WTC11 (cell line): Measurements from ENCODE around the gene SNX2. TPM values are rescaled to one million over a fixed set of nuclear protein-coding genes. Genes with fewer than 3 reads are reported as not detected.

Experiments used
- ATAC-seq: fragments of 200-7000 bp; cut with Tn5 transposase; 2 replicates; pipeline ENCODE4 v1.10.0; 2021; ENCODE audit warnings: mild to moderate bottlenecking, moderate library complexity
- CTCF ChIA-PET: fragments of 300-600 bp; sonication (Branson Sonifier 250); formaldehyde crosslinking; loops from one replicate; lab custom pipeline; 2021; ENCODE audit warnings: antibody characterized with exemption; lab: Charles Lee
- POLR2A ChIA-PET: fragments of 350-600 bp; sonication (Branson Sonifier 250); formaldehyde crosslinking; loops from one replicate; lab custom pipeline; 2021; ENCODE audit warnings: antibody characterized with exemption; lab: Charles Lee
- DNase-seq: peaks from one replicate; pipeline ENCODE4 v3.0.0; 2021; ENCODE audit warnings: low spot score
- H3K27ac Mint-ChIP-seq: 2 replicates; pipeline ENCODE4 v1.8.0; 2021; ENCODE audit warnings: mixed read lengths
- H3K27me3 Mint-ChIP-seq: 2 replicates; pipeline ENCODE4 v1.8.0; 2021; ENCODE audit warnings: low read depth, mild to moderate bottlenecking, moderate library complexity, mixed read lengths
- H3K36me3 Mint-ChIP-seq: 2 replicates; pipeline ENCODE4 v1.8.0; 2021; ENCODE audit warnings: mixed read lengths
- H3K4me1 Mint-ChIP-seq: 2 replicates; pipeline ENCODE4 v1.8.0; 2022; ENCODE audit warnings: mixed read lengths
- H3K4me3 Mint-ChIP-seq: 2 replicates; pipeline ENCODE4 v1.8.0; 2021; ENCODE audit warnings: mild to moderate bottlenecking, moderate library complexity, mixed read lengths
- H3K9me3 Mint-ChIP-seq: 2 replicates; pipeline ENCODE4 v1.8.0; 2021; ENCODE audit warnings: mixed read lengths
- CREB1 ChIP-seq: sonication (generic); formaldehyde crosslinking; IDR thresholded peaks from 2 replicates; pipeline ENCODE4 v1.8.0; 2023; ENCODE audit warnings: mild to moderate bottlenecking, missing genetic modification reagents
- GABPB1 ChIP-seq: sonication (generic); formaldehyde crosslinking; IDR thresholded peaks from 2 replicates; pipeline ENCODE4 v1.8.1; 2023; ENCODE audit warnings: mild to moderate bottlenecking, missing genetic modification reagents
- HMGA2 ChIP-seq: fragments of 250-450 bp; sonication (Bioruptor Pico); IDR thresholded peaks from 2 replicates; pipeline ENCODE4 v1.4.0; 2021; ENCODE audit warnings: mild to moderate bottlenecking, moderate library complexity
- IRF2 ChIP-seq: sonication (generic); formaldehyde crosslinking; IDR thresholded peaks from 2 replicates; pipeline ENCODE4 v1.8.0; 2022; ENCODE audit warnings: low read depth, missing genetic modification reagents, borderline replicate concordance
- JUN ChIP-seq: sonication (generic); formaldehyde crosslinking; IDR thresholded peaks from 2 replicates; pipeline ENCODE4 v1.8.0; 2023; ENCODE audit warnings: mild to moderate bottlenecking, missing genetic modification reagents
- MYBL2 ChIP-seq: sonication (generic); formaldehyde crosslinking; IDR thresholded peaks from 2 replicates; pipeline ENCODE4 v1.8.1; 2023; ENCODE audit warnings: mild to moderate bottlenecking, moderate library complexity, missing genetic modification reagents
- NR1H2 ChIP-seq: sonication (generic); formaldehyde crosslinking; IDR thresholded peaks from 2 replicates; pipeline ENCODE4 v1.9.0; 2021; ENCODE audit warnings: mild to moderate bottlenecking, moderate library complexity, missing genetic modification reagents
- NR2C2 ChIP-seq: sonication (generic); formaldehyde crosslinking; IDR thresholded peaks from 2 replicates; pipeline ENCODE4 v1.8.0; 2022; ENCODE audit warnings: mild to moderate bottlenecking, missing genetic modification reagents
- SP1 ChIP-seq: sonication (generic); formaldehyde crosslinking; conservative IDR thresholded peaks from 2 replicates; pipeline ENCODE4 v1.8.1; 2022; ENCODE audit warnings: missing genetic modification reagents
- ZNF232 ChIP-seq: sonication (generic); formaldehyde crosslinking; IDR thresholded peaks from 2 replicates; pipeline ENCODE4 v1.8.0; 2022; ENCODE audit warnings: mild to moderate bottlenecking, missing genetic modification reagents
- ZNF263 ChIP-seq: sonication (generic); formaldehyde crosslinking; IDR thresholded peaks from 2 replicates; pipeline ENCODE4 v1.8.1; 2022; ENCODE audit warnings: low read depth, mild to moderate bottlenecking, moderate library complexity, missing genetic modification reagents
- ZNF317 ChIP-seq: sonication (generic); formaldehyde crosslinking; IDR thresholded peaks from 2 replicates; pipeline ENCODE4 v1.8.1; 2023; ENCODE audit warnings: low read depth, mild to moderate bottlenecking, moderate library complexity, missing genetic modification reagents, borderline replicate concordance
- total RNA-seq: library from RNA; stranded (reverse); gene quantifications from 3 replicates; pipeline ENCODE4 v1.2.3, GENCODE V29; 2021
- TF ChIP-seq, protein P1 (sequence below): fragments of 250-450 bp; sonication (Bioruptor Pico); IDR thresholded peaks from 2 replicates; pipeline ENCODE4 v1.9.0; 2021; ENCODE audit warnings: mild to moderate bottlenecking
- TF ChIP-seq, protein P2 (sequence below): sonication (generic); formaldehyde crosslinking; conservative IDR thresholded peaks from 2 replicates; pipeline ENCODE4 v1.8.1; 2022; ENCODE audit warnings: mild to moderate bottlenecking, missing genetic modification reagents
- TF ChIP-seq, protein P3 (sequence below): fragments of 200-600 bp; IDR thresholded peaks from 2 replicates; pipeline ENCODE4 v1.8.0; 2022; ENCODE audit warnings: antibody characterized with exemption
- TF ChIP-seq, protein P4 (sequence below): sonication (generic); formaldehyde crosslinking; IDR thresholded peaks from 2 replicates; pipeline ENCODE4 v1.8.0; 2023; ENCODE audit warnings: missing genetic modification reagents
- TF ChIP-seq, protein P5 (sequence below): sonication (generic); formaldehyde crosslinking; conservative IDR thresholded peaks from 2 replicates; pipeline ENCODE4 v1.8.1; 2023; ENCODE audit warnings: mild to moderate bottlenecking, low read depth, missing genetic modification reagents, moderate library complexity

Gene SNX2
- total RNA-seq, 1 experiment from 2014 or later, result 63.7 TPM

DNA sequence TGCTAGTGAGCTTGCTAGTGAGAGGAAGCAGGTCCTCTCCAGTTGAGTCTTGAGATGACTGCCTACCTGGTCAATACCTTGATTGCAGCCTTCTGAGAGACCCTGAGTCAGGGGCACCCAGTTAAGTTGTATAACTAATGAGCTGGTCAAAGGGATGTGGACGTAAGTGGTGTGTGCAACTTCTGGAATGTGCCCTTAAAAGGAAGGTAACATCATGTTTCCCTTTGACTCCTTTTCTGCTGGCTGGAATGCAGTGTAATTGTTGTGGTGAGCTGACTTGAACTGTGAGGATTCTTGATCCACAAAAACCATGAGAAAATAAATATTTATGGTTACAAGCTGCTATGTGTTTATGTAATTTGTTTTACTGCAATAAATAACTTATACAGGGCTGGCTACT lies 2.4 kb upstream of the SNX2 start:
- Mint-ChIP-seq H3K4me3 (no peak overlapping the region), H3K9me3 (no peaks in the 10 kb centered on the region), H3K4me1 (peaks cover 14% of the 10 kb centered on the region), H3K27ac (no peak overlapping the region), H3K36me3 (no peaks in the 10 kb centered on the region), H3K27me3 (peaks cover 7% of the 10 kb centered on the region)
- ChIA-PET CTCF (interaction anchor here (1.2 to 1.4 kb wide), 2 partner anchors 69 kb away, joined by 3 to 4 read pairs; no protein-coding TSS in a partner anchor), POLR2A (no interaction called here)
- no peak for TF ChIP-seq ZNF263 (CRISPR knock-in tag)
- no peak for TF ChIP-seq ZNF232 (CRISPR knock-in tag)
- ATAC-seq (no peak), DNase-seq (no peak)

DNA sequence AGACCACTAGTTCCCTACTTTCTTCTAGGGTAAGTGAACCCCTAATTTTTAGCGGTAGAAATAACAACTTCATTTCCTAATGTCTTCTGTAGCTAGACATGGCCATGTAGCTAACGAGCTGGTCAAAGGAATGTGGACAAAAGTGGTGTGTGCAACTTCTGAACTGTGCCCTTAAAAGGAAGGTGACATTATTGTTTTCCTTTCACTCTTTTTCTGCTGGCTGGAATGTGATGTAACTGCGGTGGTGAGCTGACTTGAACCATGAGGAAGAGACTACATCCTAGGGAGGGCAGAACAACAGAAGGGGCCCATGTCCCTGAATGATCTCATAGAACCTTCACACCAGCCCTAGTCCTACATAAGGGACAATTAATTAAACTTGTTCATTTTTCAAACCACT lies 1.3 kb upstream of the SNX2 start:
- Mint-ChIP-seq H3K27me3 (peaks cover 7% of the 10 kb centered on the region), H3K9me3 (no peaks in the 10 kb centered on the region), H3K4me1 (peaks cover 18% of the 10 kb centered on the region), H3K27ac (no peak overlapping the region), H3K4me3 (peak overlapping the region; percentile 45)
- no peak for ATAC-seq
- POLR2A ChIA-PET, result interaction anchor here (0.9 kb wide), 1 partner anchor 13 kb away, joined by 4 read pairs; no protein-coding TSS in a partner anchor
- TF ChIP-seq JUN (CRISPR knock-in tag) (no peak), GABPB1 (peak; percentile 77)
- TF ChIP-seq, all 79 proteins: peak for 1
- DNase-seq, result no peak
- H3K36me3 Mint-ChIP-seq, result no peaks in the 10 kb centered on the region
- CTCF ChIA-PET, result interaction anchor here (1.4 kb wide), 1 partner anchor 70 kb away, joined by 3 read pairs; no protein-coding TSS in a partner anchor

DNA sequence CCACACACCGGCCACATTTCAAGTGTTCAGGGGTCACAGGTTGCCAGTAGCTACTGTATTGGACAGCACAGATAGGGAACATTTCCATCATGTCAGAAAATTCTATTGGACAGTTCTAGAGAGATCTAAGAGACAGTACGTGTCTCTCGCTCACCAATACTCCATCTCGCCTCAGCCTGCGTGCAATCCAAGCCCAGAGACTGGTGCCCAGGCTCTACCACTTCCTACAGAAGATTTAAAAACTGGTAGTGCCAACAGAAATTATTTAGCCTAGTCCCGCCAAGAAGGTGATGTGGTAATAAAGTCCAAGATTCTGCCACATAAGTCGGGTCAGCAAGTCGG lies 390 bp upstream of the SNX2 start:
- Mint-ChIP-seq H3K36me3 (no peaks in the 10 kb centered on the region), H3K27ac (peak overlapping the region; percentile 61; the same call in 1 of the 2 replicates)

DNA sequence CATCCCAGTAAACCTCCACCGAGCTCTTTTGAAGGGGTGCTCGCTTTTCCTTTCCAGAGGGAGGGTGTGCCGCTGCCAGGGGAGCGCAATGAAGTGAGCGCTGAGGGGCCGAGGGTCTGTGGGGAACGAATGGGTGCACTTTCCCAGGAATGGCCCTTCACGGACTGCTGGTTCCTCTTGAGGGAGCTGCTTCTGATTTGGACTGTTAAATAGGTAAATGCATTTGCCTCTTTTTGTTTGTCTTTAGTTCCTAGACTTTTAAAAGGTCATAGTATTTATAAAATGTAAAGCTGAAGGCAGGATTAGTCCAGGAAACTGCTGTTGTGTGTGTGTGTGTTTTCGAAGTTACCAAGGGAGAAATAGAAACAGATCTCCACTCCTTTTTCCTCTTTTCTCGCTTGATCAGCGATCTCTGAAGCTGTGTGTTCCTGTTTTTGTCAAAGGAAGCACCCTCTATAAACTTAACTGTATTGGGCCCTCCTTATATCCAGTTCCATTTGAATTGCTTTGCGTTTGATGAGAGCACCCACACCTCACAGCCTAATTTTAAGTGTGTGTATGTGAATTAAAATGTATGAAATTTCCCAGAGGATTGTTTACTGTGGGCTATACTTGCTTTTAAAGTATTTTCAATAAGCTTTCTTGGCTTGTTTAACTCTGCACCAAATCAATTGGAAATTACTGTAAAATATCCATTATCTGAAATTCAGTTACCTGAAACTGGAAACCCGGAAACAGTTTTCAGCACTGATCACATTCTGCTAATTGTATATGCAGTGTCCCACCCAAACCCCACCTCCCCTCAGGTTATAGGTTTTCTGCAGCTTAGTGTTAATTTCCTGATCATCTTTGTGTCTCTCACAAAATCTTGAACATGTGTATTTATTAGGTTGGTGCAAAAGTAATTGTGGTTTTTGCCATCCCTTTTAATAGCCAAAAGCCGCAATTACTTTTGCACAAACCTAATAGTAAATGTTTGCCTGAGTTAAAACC lies 966 bp downstream of the SNX2 start:
- DNase-seq (no peak), ATAC-seq (peak; percentile 13)
- H3K27ac Mint-ChIP-seq, result peak overlapping the region; percentile 87
- ChIA-PET POLR2A (interaction anchor here (1.1 to 1.8 kb wide), 2 partner anchors 69 to 71 kb away, joined by 5 to 7 read pairs; partner anchors contain the start of gene SNX24), CTCF (interaction anchor here (1.7 kb wide), 1 partner anchor 71 kb away, joined by 7 read pairs; no protein-coding TSS in a partner anchor)
- H3K9me3 Mint-ChIP-seq, result no peaks in the 10 kb centered on the region
- peak overlapping the region; percentile 97 for H3K4me3 Mint-ChIP-seq
- H3K36me3 Mint-ChIP-seq, result no peaks in the 10 kb centered on the region
- TF ChIP-seq, protein P1, sequence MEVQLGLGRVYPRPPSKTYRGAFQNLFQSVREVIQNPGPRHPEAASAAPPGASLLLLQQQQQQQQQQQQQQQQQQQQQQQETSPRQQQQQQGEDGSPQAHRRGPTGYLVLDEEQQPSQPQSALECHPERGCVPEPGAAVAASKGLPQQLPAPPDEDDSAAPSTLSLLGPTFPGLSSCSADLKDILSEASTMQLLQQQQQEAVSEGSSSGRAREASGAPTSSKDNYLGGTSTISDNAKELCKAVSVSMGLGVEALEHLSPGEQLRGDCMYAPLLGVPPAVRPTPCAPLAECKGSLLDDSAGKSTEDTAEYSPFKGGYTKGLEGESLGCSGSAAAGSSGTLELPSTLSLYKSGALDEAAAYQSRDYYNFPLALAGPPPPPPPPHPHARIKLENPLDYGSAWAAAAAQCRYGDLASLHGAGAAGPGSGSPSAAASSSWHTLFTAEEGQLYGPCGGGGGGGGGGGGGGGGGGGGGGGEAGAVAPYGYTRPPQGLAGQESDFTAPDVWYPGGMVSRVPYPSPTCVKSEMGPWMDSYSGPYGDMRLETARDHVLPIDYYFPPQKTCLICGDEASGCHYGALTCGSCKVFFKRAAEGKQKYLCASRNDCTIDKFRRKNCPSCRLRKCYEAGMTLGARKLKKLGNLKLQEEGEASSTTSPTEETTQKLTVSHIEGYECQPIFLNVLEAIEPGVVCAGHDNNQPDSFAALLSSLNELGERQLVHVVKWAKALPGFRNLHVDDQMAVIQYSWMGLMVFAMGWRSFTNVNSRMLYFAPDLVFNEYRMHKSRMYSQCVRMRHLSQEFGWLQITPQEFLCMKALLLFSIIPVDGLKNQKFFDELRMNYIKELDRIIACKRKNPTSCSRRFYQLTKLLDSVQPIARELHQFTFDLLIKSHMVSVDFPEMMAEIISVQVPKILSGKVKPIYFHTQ (CRISPR knock-in tag), result no peak
- no peak for TF ChIP-seq ZNF317
- TF ChIP-seq GABPB1, result no peak
- TF ChIP-seq, protein P2, sequence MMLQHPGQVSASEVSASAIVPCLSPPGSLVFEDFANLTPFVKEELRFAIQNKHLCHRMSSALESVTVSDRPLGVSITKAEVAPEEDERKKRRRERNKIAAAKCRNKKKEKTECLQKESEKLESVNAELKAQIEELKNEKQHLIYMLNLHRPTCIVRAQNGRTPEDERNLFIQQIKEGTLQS (CRISPR knock-in tag), result no peak
- no peak for TF ChIP-seq NR2C2
- no peak for TF ChIP-seq MYBL2
- TF ChIP-seq, protein P3, sequence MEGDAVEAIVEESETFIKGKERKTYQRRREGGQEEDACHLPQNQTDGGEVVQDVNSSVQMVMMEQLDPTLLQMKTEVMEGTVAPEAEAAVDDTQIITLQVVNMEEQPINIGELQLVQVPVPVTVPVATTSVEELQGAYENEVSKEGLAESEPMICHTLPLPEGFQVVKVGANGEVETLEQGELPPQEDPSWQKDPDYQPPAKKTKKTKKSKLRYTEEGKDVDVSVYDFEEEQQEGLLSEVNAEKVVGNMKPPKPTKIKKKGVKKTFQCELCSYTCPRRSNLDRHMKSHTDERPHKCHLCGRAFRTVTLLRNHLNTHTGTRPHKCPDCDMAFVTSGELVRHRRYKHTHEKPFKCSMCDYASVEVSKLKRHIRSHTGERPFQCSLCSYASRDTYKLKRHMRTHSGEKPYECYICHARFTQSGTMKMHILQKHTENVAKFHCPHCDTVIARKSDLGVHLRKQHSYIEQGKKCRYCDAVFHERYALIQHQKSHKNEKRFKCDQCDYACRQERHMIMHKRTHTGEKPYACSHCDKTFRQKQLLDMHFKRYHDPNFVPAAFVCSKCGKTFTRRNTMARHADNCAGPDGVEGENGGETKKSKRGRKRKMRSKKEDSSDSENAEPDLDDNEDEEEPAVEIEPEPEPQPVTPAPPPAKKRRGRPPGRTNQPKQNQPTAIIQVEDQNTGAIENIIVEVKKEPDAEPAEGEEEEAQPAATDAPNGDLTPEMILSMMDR, result no peak
- TF ChIP-seq, protein P4, sequence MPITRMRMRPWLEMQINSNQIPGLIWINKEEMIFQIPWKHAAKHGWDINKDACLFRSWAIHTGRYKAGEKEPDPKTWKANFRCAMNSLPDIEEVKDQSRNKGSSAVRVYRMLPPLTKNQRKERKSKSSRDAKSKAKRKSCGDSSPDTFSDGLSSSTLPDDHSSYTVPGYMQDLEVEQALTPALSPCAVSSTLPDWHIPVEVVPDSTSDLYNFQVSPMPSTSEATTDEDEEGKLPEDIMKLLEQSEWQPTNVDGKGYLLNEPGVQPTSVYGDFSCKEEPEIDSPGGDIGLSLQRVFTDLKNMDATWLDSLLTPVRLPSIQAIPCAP, result no peak
- no peak for TF ChIP-seq IRF2 (CRISPR knock-in tag)
- TF ChIP-seq HMGA2 (CRISPR knock-in tag), result no peak
- no peak for TF ChIP-seq CREB1 (CRISPR knock-in tag)
- no peak for TF ChIP-seq NR1H2 (CRISPR knock-in tag)
- peaks cover 5% of the 10 kb centered on the region for H3K27me3 Mint-ChIP-seq
- peaks cover 18% of the 10 kb centered on the region for H3K4me1 Mint-ChIP-seq

More for the DNA sequence above, 390 bp upstream of the SNX2 start:
- ChIA-PET CTCF (interaction anchor here (1.7 kb wide), 1 partner anchor 70 kb away, joined by 7 read pairs; no protein-coding TSS in a partner anchor), POLR2A (interaction anchor here (1.1 to 1.8 kb wide), 2 partner anchors 71 to 73 kb away, joined by 5 to 7 read pairs; partner anchors contain the start of gene SNX24)
- peaks cover 18% of the 10 kb centered on the region for H3K4me1 Mint-ChIP-seq
- no peaks in the 10 kb centered on the region for H3K9me3 Mint-ChIP-seq
- peaks cover 7% of the 10 kb centered on the region for H3K27me3 Mint-ChIP-seq
- DNase-seq (no peak), ATAC-seq (peak; percentile 20)
- H3K4me3 Mint-ChIP-seq, result peak overlapping the region; percentile 97
- TF ChIP-seq, protein P5, sequence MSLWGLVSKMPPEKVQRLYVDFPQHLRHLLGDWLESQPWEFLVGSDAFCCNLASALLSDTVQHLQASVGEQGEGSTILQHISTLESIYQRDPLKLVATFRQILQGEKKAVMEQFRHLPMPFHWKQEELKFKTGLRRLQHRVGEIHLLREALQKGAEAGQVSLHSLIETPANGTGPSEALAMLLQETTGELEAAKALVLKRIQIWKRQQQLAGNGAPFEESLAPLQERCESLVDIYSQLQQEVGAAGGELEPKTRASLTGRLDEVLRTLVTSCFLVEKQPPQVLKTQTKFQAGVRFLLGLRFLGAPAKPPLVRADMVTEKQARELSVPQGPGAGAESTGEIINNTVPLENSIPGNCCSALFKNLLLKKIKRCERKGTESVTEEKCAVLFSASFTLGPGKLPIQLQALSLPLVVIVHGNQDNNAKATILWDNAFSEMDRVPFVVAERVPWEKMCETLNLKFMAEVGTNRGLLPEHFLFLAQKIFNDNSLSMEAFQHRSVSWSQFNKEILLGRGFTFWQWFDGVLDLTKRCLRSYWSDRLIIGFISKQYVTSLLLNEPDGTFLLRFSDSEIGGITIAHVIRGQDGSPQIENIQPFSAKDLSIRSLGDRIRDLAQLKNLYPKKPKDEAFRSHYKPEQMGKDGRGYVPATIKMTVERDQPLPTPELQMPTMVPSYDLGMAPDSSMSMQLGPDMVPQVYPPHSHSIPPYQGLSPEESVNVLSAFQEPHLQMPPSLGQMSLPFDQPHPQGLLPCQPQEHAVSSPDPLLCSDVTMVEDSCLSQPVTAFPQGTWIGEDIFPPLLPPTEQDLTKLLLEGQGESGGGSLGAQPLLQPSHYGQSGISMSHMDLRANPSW (CRISPR knock-in tag), result no peak
- TF ChIP-seq SP1 (CRISPR knock-in tag), result no peak
